HG02852 (cell line): Measurements from ENCODE around the gene SPAST.
"Not testable (repeated sequence)": the region's sequence is repeated elsewhere in the genome, so short reads cannot be mapped to it uniquely, and the experiment has no call there.

ENCODE experiments used
- ATAC-seq: cut with Tn5 transposase; IDR thresholded peaks from one replicate; pipeline ENCODE4 v1.9.1; 2021; ENCODE audit warnings: mild to moderate bottlenecking, moderate library complexity; ENCODE audit not compliant: unreplicated experiment

Gene SPAST

DNA sequence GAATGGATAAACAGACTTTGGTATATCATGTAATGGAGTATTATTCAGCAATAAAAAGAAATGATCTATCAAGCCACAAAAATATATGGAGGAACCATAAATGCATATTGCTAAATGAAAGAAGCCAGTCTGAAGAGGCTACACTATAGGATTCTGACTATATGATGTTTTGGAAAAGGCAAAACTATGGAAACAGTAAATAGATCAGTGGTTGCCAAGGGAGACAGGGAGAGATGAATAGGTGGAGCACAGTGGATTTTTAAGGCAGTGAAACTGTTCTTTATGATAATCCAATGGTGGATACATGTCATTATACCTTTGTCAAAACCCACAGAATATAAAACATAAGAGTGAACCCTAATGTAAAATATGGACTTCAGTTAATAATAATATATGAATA lies 61.3 kb downstream of the SPAST start:
- ATAC-seq: no peak

DNA sequence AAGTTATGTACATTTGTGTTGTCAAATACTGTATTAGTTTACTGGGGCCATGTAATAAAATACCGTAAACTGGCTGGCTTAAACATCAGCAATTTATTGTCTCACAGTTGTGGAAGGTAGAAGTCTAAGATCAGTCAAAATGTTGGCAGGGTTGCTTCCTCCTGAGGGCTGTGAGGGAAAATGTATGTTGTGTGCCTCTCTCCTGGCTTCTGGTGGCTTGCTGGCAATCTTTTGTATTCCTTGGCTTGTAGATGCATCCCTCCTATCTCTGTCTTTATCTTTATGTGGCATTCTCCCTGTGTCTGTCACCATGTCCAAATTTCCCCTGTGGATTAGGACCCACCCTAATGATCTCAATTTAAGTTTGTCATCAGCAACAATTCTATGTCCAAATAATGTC lies 65.3 kb downstream of the SPAST start:
- no peak for ATAC-seq

DNA sequence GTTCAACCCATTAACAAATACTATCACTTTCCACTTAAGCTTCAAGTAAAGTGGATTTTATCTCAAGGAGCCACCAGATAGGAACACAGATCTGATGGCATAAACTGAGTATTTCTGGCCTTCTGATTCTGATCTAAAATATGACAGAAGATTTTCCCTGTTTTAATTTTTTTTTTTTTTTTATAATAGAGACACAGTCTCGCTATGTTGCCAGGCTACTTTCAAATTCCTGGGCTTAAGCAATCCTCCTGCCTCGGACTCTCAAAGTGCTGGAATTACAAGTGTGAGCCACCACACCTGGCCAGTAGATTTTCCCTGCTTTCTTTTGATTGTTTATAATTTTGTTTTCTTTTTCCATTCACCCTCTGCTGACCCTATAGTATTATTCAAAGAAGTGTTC lies 65.7 kb downstream of the SPAST start:
- ATAC-seq: no peak

GRCh38 chr2:32135409-32135808 lies 72.1 kb downstream of the SPAST start:
- no peak for ATAC-seq

DNA sequence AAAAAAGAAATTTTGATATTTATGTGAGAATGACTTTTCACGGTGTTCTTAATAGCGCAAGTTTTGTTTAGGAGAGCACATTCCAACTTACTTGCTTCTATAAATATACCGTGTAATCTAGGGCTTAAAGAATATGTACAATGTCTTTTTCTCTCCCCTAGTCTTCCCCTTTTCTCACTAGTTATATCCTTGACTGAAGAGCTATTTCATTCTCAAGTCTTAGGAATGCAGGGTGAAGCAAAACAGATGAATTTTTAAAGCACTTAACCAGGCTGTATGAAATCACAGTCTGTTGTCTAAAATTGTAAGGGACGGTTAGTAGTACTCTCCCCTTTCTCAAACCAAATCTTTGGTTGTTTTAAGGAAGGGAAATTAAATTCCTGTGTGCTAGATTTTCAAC lies 72.7 kb downstream of the SPAST start:
- no peak for ATAC-seq

DNA sequence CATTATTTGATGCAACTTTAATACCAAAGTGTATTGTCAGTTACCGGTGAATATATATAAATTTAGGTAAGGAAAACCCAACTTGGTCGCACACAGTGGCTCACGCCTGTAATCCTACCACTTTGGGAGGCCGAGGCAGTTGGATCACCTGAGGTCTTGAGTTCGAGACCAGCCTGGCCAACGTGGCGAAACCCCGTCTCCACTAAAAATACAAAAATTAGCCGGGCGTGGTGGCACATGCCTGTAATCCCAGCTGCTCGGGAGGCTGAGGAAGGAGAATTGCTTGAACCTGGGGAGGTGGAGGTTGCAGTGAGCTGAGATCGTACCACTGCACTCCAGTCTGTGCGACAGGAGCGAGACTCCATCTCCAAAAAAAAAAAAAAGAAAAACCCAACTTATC lies 88.2 kb downstream of the SPAST start:
- ATAC-seq: not testable (repeated sequence)

GRCh38 chr2:32159678-32160077 lies 96.3 kb downstream of the SPAST start:
- no peak for ATAC-seq

GRCh38 chr2:32161296-32161695 lies 97.9 kb downstream of the SPAST start:
- ATAC-seq: no peak

GRCh38 chr2:32164254-32164653 lies 100.9 kb downstream of the SPAST start:
- ATAC-seq: not testable (repeated sequence)

- ATAC-seq: not testable (repeated sequence)
Measured at GRCh38 chr2:32165027-32165347, 101.6 kb downstream of the SPAST start.

GRCh38 chr2:32166115-32166574 lies 102.8 kb downstream of the SPAST start:
- peak; percentile 0 for ATAC-seq

- ATAC-seq: peak; percentile 43
Measured at GRCh38 chr2:32168513-32168912, 105.2 kb downstream of the SPAST start.

DNA sequence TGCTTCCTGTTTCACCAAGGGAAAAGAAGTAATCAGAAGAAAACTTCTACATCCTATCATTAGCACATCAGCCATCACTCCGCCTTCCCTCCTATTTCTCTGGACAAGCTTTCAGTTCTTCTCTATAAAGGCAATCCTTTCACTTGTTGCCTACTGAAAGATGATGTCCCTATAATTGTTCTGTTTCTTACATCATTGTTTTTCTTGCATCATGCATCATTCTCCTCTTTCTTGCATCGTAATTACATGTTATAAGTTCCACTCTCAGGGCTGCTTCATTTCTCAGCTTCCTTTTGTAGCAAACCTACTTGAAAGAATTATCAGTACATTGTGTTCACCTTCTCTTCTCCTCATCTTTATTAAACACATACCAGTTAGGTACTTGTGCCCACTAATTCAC lies 109.5 kb downstream of the SPAST start:
- no peak for ATAC-seq

GRCh38 chr2:32182667-32183066 lies 119.3 kb downstream of the SPAST start:
- no peak for ATAC-seq

DNA sequence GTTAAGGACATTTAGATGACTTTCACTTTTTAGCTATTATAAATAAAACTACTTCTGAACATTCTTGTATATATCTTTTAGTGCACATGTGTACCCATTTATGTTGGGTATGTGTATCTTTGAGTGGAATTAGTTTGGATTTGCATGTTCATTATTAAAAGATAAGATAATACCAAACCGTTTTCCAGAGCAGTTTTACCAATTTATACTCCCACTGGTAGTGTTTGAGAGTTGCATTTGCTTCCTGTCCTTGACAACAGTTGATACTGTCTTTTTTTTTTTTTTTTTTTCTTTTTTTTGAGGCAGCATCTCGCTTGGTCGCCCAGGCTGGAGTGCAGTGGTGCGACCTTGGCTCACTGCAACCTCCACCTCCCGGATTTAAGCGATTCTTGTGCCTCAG lies 125.7 kb downstream of the SPAST start:
- no peak for ATAC-seq

- ATAC-seq: no peak
Measured at GRCh38 chr2:32192418-32192817, 129.1 kb downstream of the SPAST start.

- no peak for ATAC-seq
Measured at GRCh38 chr2:32200814-32201213, 137.5 kb downstream of the SPAST start.

DNA sequence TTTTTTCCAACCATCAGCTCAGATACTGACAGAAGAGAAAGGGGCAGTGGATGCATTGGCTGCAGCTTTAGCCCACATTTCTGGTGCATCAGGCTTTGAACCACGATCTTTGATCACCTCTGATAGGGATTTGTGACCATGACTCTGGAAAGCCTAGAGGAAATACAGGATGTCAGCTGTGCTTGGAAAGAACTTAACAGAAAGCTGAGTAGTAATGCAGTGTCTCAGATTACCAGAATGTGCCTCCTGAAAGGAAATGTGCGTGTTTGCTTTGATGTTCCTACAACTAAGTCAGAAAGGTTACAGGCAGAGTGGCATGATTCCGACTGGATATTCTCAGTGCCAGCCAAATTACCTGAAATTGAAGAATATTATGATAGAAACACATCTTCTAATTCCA lies 140.1 kb downstream of the SPAST start:
- ATAC-seq: not testable (repeated sequence)
